Islet of Langerhans (tissue), 1 donor: ENCODE results near the gene IQCC.

Source experiments
- FAIRE-seq: peaks from one replicate; lab custom pipeline; 2011; peaks lifted over from hg19 to GRCh38; lab: Jason Lieb, UNC

Gene IQCC

GRCh38 chr1:32224285-32224684 lies 18.8 kb downstream of the IQCC start:
- FAIRE-seq, result no peak

GRCh38 chr1:32228771-32229170 lies 23.3 kb downstream of the IQCC start:
- FAIRE-seq, result no peak

DNA sequence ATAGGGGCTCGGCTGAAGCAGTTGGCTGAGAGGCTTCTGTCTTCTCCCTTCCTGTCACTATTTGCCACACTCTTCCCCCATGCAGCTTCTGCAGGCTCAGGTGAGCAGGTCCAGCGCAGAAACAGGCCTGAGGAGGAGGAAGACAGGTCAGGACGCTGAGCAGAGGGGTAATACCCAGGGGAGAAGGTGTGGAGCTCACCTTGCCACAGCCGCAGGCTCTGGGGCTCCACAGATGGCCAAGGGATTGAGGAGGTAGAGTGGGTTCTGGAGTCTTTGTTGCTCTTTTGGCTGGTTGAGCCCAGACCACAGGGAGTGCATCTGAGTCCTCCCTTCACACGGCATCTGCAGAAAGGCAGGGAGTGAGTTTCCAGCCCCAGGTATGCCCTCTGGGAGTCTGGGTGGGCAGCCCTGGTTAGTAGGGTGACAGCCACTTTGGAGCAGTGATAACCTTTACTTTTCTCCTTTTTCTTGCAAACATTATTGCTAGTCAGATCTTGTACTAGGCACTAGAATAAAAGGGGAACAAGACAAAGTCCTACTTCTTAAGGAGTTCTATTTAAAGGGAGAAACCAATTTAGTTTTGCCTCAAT lies 26.5 kb downstream of the IQCC start:
- no peak for FAIRE-seq

GRCh38 chr1:32232558-32233304 lies 27.3 kb downstream of the IQCC start:
- FAIRE-seq, result no peak

DNA sequence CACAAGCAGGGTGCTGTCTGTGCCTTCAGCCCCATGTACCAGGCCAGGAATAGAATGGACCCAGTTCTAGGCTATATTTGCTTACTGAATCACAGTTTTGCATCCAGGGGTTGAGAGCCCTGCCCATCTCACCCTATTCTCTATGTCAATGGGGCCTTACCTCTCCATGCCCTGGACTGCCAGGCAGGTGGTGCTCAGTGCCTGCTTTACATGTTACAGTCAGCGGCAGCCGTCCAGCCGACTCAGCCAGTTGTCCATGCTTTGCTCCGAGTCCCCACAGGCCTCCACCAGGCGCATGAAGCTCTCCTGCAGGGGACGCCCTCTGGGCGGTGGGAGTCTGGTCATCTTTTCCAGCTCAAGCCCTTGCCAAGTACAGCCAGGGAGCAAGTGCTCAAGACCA lies 29.3 kb downstream of the IQCC start:
- no peak for FAIRE-seq

GRCh38 chr1:32239337-32239736 lies 33.9 kb downstream of the IQCC start:
- FAIRE-seq, result no peak

- no peak for FAIRE-seq
Observed at GRCh38 chr1:32239790-32240139, 34.3 kb downstream of the IQCC start.

GRCh38 chr1:32240140-32240951 lies 34.9 kb downstream of the IQCC start:
- FAIRE-seq, result no peak

GRCh38 chr1:32241001-32241763 lies 35.7 kb downstream of the IQCC start:
- FAIRE-seq, result no peak

- FAIRE-seq, result no peak
Observed at GRCh38 chr1:32242341-32242851, 36.9 kb downstream of the IQCC start.

DNA sequence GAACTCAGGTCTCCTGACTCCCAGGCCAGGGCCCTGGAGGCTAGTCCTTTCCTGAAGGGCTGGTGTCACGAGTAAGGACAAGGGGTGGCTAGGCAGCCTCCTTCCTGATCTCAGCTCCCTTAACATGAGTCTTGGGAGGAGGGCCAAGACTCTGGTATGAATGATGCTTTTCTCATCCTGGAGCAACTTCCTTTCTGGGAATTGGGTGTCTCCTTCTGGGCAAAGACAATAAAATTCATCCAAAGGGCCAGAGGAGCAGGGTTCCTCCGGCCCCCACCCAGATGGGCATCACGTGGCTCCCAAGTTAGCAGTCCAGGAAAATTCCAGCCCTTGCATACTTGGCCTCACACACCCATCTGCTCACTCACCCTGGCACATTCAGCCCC lies 41.4 kb downstream of the IQCC start, which contains the start of gene FAM167B:
TSS of gene FAM167B (plus strand) at position 335 of the 386 bp plus-strand sequence. CDS start 200 bp downstream, outside the sequence.
- no peak for FAIRE-seq

DNA sequence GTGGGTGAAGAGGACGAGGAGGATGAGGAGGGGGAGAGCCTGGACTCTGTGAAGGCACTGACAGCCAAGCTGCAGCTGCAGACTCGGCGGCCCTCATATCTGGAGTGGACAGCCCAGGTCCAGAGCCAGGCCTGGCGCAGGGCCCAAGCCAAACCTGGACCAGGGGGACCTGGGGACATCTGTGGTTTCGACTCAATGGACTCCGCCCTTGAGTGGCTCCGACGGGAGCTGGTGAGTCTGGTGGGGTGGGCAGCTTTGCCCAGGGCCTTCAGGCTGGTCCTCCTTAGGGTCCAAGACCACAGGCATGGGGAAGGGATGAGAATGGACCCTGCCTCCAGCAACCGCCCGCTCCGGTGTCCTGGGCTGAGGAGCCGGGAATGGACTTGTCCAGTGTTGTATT lies 42.0 kb downstream of the IQCC start:
- no peak for FAIRE-seq

- FAIRE-seq, result no peak
Observed at GRCh38 chr1:32247983-32248889, 42.8 kb downstream of the IQCC start.

- FAIRE-seq, result no peak
Observed at GRCh38 chr1:32249831-32250525, 44.5 kb downstream of the IQCC start.

GRCh38 chr1:32250893-32251716 lies 45.6 kb downstream of the IQCC start, which contains the start of gene LCK:
Gene LCK, plus strand, starts transcription at chr1:32251265. Its CDS starts 23,065 bp downstream, at chr1:32274330.
- FAIRE-seq, result no peak

DNA sequence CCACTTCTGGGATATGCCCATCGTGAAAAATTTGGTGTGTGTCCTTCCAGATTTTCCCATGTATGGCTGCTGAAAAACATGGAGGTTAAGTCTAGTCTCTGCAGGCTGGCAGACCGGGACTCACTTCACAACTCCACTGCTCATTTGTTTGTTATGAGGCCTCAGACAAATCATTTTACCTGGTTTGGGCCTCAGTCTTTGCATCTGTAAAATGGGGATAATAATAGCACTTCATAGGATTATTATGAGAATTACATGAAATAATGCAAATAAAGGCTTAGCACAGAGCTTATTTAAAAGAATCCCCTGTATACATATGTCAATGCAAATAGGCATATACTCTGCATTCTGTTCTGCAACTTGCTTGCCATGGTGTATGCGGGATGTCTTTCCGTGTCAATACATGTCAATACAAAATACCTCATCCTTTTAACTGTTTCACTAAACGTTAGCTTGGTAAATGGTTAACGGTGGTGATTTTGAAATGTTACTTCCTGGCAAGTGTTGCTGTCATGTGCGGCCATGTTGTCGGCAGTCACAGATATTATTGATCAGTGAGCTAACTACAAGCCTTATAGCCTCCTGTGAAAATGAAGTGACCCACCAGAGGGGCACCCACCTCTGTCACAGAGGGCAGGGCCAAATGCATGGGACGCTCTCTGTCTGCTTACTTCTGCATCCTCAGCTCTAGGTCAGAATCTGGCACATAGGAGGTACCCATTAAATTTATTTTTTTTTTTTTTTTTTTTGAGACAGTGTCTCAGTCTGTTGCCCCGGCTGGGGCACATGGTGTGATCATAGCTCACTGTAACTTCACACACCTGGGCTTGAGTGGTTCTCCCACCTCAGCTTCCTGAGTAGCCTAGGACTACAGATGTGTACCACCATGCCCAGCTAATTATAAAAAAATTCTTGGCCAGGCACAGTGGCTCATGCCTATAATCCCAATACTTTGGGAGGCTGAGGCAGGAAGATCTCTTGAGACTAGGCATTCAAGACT lies 49.9 kb downstream of the IQCC start:
- FAIRE-seq, result no peak

- FAIRE-seq, result no peak
Observed at GRCh38 chr1:32256473-32257226, 51.2 kb downstream of the IQCC start.

DNA sequence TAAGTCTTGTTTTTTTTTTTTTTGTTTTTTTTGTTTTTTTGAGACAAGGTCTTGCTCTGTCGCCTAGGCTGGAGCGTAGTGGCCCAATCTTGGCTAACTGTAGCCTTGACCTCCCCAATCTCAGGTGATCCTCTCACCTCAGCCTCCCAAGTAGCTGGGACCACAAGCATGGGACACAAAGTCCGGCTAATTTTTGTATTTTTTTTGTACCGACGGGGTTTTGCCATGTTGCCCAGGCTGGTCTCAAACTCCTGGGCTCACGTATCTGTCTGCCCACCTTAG lies 51.7 kb downstream of the IQCC start:
- no peak for FAIRE-seq
